H54 (cell line): ENCODE measurements around the gene SOX6.

ENCODE experiments used
- DNase-seq: peaks from one replicate; pipeline ENCODE4 v3.0.0; 2011; ENCODE audit warnings: low spot score, mixed read lengths; ENCODE audit not compliant: insufficient read length
- FAIRE-seq: peaks from 3 replicates; lab custom pipeline; 2011; peaks lifted over from hg19 to GRCh38; lab: Jason Lieb, UNC
- POLR2A ChIP-seq: IDR thresholded peaks from 2 replicates; pipeline ENCODE4 v1.6.1; 2011; ENCODE audit warnings: low read depth, mild to moderate bottlenecking, low read length

Gene SOX6

DNA sequence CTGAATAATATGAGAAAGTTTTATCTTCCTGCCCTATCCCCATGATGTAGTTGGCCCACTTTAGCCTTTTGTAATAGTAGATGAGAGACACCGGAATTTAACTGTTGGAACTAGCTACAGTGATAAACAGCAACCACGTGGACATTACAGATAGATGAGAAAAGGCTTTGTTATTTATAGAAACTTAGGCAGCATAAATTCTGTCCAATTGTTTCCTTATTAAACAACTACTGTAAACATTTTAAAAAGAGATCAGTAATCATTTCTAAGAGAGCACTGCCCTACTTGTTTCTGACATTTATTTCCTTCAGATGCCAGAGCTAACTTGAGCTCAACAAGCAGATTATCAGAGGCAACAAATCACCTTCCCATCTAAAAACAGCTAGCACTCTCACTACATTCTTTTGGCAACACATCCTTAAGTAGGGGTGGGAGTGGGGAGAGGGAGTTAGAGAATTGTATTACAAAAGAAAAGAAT, 63.1 kb downstream of the SOX6 start:
- FAIRE-seq (no peak), DNase-seq (no peak)

DNA sequence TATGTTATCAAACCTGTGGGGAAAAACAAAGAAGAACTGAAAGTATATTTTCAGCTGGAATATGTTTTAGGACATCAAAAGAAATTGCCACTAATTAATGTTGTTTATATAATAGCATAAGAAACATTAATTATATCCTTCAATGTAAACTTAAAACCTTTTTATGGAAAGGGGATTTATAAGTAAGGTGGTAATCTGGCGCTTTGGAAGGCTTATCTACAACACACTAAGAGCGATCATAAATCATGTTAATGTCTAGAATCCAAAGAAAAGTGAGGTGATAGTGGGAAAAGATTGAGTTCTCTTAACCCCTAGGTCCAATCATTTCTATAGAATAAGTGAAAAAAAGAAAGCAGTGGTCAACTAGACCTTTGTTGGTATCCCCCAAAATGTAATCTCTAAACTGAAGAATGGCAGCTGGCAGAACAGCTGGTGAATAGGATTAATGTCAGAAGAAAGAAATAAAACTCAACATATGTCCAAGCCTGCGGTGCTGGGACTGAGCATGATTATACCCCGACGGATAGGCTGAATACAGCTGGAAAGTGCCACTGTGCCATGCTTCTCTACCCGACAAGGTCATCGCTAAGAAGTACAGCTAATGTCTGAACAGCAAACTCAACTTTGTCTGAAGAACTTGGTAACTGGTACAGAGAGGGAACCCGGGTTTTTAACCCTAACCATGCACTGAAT, 64.0 kb downstream of the SOX6 start:
- no peak for FAIRE-seq
- TF ChIP-seq POLR2A: no peak

More for the DNA sequence above, 63.1 kb downstream of the SOX6 start:
- TF ChIP-seq POLR2A: no peak

DNA sequence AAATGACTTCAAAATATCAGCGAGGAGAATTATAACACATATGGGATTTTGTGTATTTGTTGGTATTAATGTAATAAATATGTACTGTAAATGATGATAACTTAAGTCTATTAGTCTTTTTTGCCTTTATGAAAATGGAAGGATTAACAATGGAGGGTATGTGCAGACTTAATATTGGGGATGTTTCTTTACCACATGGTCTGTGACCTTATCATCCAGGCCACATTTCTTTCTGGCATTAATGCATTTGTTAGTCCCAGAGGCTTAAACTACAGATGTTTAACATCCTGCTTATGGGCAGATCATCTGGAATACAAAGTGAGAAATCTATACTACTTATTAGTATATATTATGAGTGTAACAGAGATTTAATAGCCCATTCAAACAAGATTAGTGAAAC, 64.6 kb downstream of the SOX6 start:
- FAIRE-seq (no peak), DNase-seq (no peak)
- no peak for TF ChIP-seq POLR2A

More for the DNA sequence above, 64.0 kb downstream of the SOX6 start:
- DNase-seq: no peak

DNA sequence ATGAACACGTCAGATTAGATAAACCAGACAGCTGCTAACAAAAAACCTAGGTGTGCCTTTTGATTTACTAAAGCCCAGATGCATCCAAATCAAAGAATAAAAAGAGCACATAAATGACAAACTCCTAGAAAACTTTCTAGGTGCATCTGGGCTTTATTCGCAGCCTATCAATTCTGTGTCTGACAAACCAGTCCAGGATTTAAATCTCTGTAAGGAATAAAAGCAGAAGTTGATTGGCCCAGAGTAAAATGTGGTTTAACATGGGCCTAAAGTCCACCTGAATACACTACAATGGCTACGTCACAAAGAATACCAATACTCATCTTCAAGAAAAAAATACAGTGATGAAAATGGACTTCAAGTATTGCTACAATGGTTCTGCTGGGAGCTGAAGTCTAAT, 66.8 kb downstream of the SOX6 start:
- no peak for FAIRE-seq
- DNase-seq: no peak
- TF ChIP-seq POLR2A: no peak

DNA sequence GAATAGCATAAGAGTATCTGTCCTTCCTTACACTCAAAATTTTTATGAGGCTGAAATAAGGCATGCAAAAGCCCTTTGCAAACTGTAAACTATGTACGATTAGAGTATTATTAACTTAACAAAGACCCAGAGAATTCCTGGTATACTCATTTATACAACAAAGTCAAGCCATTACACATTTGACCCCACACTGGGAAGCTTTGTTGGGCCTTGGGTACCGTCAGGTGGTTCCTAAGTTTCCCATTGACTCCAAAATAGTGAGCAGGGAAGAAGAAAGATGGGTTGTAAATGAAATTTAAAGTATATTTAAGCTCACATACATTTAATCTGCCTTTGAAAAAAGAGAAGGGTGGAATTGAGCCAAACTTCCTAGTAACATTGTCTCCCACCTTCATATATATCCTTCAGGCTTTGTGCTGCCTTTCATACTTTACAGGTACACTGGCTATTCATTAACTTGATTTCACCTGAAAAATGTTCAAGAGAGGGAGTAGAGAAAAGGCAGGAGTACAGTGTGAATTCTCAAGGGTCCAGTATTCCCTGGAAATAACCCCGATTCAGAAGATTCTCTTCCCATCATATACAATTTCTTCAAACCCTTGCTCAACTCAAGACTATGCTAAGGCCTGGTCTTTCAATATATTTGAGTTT, 68.6 kb downstream of the SOX6 start:
- no peak for TF ChIP-seq POLR2A
- FAIRE-seq: no peak
- DNase-seq: no peak

DNA sequence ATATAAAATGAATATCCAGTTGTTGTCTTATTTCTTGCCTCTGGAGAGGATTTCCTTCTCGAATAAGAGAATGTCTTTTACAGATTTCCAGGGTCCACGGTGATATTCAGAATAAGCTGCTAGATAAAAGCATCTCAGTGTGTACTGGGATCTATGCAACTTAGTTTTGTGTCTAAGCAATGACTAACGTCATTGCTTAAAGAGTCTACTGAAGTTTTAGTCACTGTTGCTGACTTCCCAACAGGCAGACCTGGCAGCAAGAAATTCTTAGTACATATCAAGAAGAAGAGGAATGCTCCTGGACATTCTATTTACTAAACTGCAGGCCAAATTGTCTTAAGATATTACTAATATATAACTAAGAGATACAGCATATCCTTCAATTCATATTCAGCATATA, 70.3 kb downstream of the SOX6 start:
- TF ChIP-seq POLR2A: no peak
- FAIRE-seq (no peak), DNase-seq (no peak)

DNA sequence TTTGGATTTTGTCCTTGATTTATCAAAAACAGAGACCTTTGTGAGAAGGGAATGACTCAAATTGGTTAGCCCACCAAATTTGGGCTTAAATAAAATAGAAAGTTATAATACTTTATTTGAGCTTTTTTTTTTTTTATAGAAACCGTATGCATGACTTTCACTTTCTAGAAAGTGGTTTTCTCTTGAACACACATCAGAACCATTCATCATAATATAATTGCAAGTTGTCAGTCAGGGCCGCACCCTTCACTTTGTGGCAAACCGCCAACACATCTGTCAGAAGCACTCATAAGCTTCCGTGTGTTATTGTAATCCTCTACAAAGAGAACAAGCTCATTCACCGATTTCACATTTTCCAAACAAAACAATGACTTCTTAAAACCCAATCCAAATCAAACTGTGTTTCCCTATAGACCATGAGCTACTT, 76.1 kb downstream of the SOX6 start:
- FAIRE-seq (no peak), DNase-seq (no peak)
- no peak for TF ChIP-seq POLR2A

DNA sequence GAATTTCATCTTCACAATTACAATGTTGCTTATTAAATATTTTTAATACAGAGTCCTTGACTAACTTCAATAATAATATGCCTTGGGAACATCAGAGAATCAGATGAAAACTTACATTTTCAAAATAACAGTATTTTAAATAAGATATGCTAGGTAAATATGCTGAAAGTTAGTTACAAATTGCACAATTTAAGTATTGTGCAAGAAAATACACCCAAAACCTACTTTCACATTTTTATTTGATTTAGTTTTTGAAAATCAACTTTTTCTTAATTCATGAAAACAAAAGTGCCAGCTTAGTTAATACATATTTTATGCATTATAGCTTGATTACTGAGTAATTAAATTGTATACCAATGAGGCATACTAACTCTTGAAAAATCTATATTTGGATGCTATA, 76.8 kb downstream of the SOX6 start:
- FAIRE-seq (no peak), DNase-seq (no peak)
- TF ChIP-seq POLR2A: no peak

DNA sequence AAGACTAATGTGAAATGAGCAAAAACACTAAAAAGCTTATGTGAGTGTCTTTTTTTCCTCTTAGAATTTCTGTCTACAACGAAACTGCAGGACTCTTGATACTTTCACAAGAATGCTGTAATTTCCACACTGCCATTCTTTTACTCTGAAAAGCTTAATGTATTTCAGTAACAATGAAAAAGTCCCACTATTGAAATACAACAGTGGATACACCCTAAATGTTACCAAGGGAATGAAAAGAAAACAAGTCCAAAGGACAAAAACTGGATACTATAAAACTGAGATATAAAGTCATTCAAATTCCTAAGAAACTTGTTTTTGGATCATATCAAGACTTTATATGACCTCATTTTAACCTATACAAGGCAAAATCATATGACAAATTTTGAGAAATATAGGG, 77.4 kb downstream of the SOX6 start:
- no peak for FAIRE-seq
- DNase-seq: no peak
- no peak for TF ChIP-seq POLR2A

DNA sequence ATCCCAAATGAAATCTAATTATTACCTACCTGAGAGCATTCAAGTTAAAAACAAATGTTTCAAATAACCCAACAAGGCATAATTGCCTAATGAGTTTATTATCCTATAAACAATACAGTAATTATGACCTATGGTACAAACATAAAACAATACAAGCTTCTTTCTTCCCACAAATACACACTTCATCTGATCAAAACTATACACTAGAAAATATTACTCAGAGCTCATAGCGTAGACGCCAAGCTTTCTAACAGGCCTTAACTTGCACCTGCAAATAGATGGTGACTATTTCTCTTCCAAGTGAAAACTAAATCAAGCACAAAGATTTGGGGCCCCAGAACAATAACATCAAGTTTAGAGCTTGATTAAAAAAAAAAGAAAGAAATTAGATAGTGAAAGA, 78.1 kb downstream of the SOX6 start:
- DNase-seq (no peak), FAIRE-seq (no peak)
- no peak for TF ChIP-seq POLR2A

DNA sequence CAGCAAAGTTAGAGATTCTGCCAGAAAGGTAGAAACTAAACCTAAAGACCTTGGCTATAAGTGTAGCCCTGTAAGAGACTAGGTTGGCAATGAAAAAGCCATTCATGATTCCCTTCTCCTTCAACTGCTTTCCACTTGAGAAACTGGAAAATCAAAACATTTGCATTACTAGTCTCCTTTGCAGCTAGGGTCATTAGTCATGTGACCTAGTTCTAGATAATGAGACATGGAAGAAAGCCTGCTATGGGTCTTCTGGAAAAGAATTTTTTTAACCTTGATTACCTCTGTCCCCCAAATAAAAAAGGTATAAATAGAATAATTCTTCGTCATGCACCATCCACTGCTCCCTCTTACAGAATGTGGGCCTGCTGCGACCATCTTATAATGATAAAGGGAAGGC, 80.1 kb downstream of the SOX6 start:
- TF ChIP-seq POLR2A: no peak
- no peak for DNase-seq
- no peak for FAIRE-seq

DNA sequence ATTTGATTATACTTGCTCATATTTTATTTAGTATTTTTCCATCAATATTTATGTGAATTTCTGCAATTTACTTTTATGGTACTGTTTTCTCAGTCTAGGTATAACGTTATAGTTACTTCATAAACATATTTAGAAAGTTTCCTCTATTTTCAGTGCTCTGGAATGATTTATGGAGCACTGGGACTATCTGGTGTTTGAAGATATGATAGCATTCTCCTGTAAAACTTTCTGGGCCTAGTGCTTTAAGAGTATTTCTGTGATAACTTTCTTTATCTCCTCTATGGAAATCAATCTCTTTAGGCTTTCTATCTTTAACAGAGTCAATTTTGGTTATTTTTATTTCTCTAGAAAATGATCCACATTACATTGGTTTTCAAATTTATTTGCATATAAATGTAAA, 85.1 kb downstream of the SOX6 start:
- FAIRE-seq: no peak
- no peak for TF ChIP-seq POLR2A
- no peak for DNase-seq

DNA sequence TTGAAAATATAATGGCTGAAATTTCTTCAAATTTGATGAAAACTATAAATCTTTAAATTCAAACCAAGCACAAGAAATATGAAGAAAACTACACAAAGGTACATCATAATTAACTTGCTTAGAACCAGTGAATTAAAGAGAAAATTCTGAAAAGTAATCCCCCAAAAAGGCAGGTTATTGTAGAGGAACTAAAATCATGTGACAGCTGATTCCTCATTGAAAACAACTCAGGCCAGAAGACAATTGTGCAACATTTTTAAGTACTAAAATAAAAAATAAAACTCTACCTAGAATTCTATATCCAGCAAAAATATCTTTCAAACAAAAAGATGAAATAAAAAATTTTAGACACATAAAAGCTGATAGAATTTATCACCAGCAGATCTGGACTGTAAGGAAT, 90.3 kb downstream of the SOX6 start:
- FAIRE-seq: no peak
- TF ChIP-seq POLR2A: no peak

DNA sequence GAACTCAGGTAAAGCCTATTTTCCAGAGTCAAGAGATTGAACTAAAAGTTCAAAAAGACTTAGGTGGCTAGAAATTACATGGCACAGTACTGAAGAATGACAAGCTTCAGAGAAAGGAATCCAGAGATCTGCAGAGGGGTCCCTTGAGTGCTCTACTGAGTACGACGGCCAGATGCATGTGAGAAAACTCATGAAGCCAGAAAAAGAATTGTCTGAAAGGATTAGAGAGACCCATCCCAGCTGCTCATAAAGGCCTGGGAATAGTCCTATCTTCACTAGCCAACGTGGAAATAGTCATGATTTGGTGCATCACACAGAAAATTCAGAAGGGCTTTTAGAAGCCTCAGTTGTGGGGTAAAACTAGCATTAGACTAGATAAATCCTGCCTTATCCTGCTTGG, 91.3 kb downstream of the SOX6 start:
- FAIRE-seq (no peak), DNase-seq (no peak)
- TF ChIP-seq POLR2A: no peak

More for the DNA sequence above, 90.3 kb downstream of the SOX6 start:
- DNase-seq: no peak

DNA sequence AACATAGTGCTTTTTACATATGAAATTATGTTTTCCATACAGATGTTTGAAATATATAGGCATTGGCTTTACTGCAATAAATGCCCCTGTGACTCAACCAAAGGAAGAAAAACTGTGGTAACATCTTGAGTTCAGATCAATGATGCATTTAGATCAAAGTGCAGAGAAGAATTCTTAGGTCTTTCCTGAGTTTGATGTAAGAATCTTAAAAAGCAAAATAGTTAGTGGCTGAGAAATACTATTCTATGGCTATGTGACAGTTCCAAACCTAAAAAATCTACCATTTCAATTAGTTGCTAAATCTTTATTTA, 93.7 kb downstream of the SOX6 start:
- no peak for FAIRE-seq
- no peak for TF ChIP-seq POLR2A
- no peak for DNase-seq
